ENCODE results near the gene DLK1.

DNA sequence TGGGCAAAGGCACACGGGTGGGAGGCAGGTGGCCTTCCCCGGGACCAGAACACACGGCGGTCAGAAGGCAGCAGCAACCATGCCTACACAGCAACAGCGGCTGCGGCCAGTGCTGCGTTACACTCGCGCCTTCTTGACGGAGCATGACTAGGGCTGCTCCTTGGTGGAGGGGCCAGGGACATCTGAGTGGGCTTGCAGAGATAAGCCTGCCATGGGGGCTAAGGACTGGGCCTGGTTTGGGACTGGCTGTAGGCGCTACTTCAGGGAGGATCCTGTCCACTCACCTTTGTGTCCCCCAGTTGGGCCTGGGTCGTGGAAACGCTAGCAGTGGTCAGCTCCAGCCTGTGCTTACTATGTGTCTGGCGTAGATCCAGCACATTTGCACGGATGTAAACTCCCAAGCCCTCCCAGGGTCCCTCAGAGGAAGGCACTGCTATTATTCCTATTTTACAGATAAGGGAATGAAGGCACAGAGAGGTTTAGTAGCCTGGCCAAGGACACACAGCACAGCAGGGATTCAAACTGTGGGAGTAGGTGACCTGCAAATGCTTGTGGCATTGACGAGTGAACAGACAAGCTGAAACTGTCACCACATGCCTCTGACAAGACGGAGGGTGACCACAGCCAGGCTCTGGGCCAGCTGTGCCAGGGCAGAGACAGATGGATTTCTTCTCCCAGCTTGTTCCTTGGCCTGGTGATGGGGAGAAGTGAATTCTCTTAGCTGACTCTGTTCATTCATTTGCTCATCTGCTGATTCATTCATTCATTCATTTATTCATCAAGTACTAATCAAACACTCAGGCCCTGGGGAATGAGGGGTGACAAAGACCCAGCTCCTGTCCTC is 31.9 kb upstream of the DLK1 start:
- TF ChIP-seq CTCF (conservative IDR thresholded peaks at IDR 0.05 in 1 of 2, IDR thresholded peaks at IDR 0.05 in 1 of 2; ENCODE audit: extremely low read depth in 1 of 2, insufficient read depth in 1 of 2, low read depth in 1 of 2, low read length in 2 of 2) (no peak), EZH2 (IDR thresholded peaks at IDR 0.05; ENCODE audit: borderline replicate concordance, low read length) (no peak)
